K562 (cell line): Measurements from ENCODE around the gene HAUS6. TPM values are rescaled to one million over a fixed set of nuclear protein-coding genes. Genes with fewer than 3 reads are reported as not detected.

Source experiments
- ATAC-seq: fragments of 200-7000 bp; cut with Tn5 transposase; 3 replicates; pipeline ENCODE4 v1.9.1; 2020; ENCODE audit warnings: moderate library complexity
- BruUV-seq: library from RNA; stranded (reverse); fragments of 400-500 nt; replicated peaks from 2 replicates; lab custom pipeline; 2021; lab: Mats Ljungman, UMichigan
- CTCF ChIA-PET: fragments of 300-600 bp; formaldehyde crosslinking; extraction: SDS; loops from one replicate; lab custom pipeline; 2021; ENCODE audit warnings: low intra/inter-chr PET ratio; lab: Yijun Ruan, JAX
- POLR2A ChIA-PET: fragments of 300-600, 350-650 bp; sonication (Branson Sonifier 250); formaldehyde crosslinking; extraction: SDS; loops from one replicate; lab custom pipeline; 2021; ENCODE audit warnings: antibody characterized with exemption, inconsistent platforms; lab: Yijun Ruan, JAX
- DNase-seq, 4 experiments: peaks; one replicate each; pipeline versions ENCODE4 v3.0.0 to v3.0.0-alpha.2; 2011 to 2018; ENCODE audit warnings: low spot score in 3 of 4, mixed read lengths in 3 of 4; ENCODE audit errors: extremely low read depth in 1 of 4
- FAIRE-seq: peaks from 2 replicates; lab custom pipeline; 2011; peaks lifted over from hg19 to GRCh38; lab: Jason Lieb, UNC
- H2AFZ ChIP-seq: 2 replicates; pipeline ENCODE4 v1.6.0; 2011; ENCODE audit warnings: low read depth, low read length, control low read depth, inconsistent platforms
- H3K27ac ChIP-seq: fragments of 200-600 bp; 3 replicates; pipeline ENCODE4 v1.8.0; 2011; ENCODE audit warnings: low read depth, mild to moderate bottlenecking, control low read depth, inconsistent platforms, low read length, moderate library complexity, mixed read lengths; ENCODE audit errors: extremely low read depth
- H3K27me3 ChIP-seq, 2 experiments: fragments of 300-600 bp in 1 of 2; 2 replicates in 1 of 2; 3 replicates in 1 of 2; pipeline versions ENCODE4 v1.6.0 to v1.8.0; 2011; ENCODE audit warnings: inconsistent platforms in 2 of 2, low read length in 2 of 2, mild to moderate bottlenecking in 1 of 2, mixed read lengths in 1 of 2, moderate library complexity in 1 of 2; ENCODE audit not compliant: control insufficient read depth in 2 of 2, insufficient read depth in 2 of 2
- H3K36me3 ChIP-seq: fragments of 300-600 bp; 3 replicates; pipeline ENCODE4 v1.8.0; 2011; ENCODE audit warnings: mild to moderate bottlenecking, low read length, inconsistent platforms; ENCODE audit not compliant: control insufficient read depth, insufficient read depth
- H3K4me1 ChIP-seq, 2 experiments: fragments of 200-600 bp in 1 of 2; replicated peaks in 1 of 2; 2 replicates in 1 of 2; 3 replicates in 1 of 2; pipeline versions ENCODE4 v1.5.1 to v1.8.0; 2011; ENCODE audit warnings: inconsistent platforms in 2 of 2, low read length in 2 of 2, mild to moderate bottlenecking in 1 of 2, mixed read lengths in 1 of 2, moderate library complexity in 1 of 2; ENCODE audit not compliant: control insufficient read depth in 2 of 2, insufficient read depth in 2 of 2
- H3K4me2 ChIP-seq: 2 replicates; pipeline ENCODE4 v1.6.1; 2011; ENCODE audit warnings: low read length, control low read depth, inconsistent platforms, mixed read lengths; ENCODE audit not compliant: insufficient read depth
- H3K4me3 ChIP-seq: fragments of 200-600 bp; sonication (generic), shearing (Covaris generic); 2 replicates; pipeline ENCODE4 v1.5.1; 2016; ENCODE audit warnings: control low read depth, inconsistent platforms
- H3K79me2 ChIP-seq: fragments of 200-600 bp; 3 replicates; pipeline ENCODE4 v1.8.0; 2011; ENCODE audit warnings: low read length, inconsistent platforms; ENCODE audit not compliant: control insufficient read depth, insufficient read depth
- H3K9ac ChIP-seq, 2 experiments: 2 replicates each; pipeline versions ENCODE4 v1.6.0 to v1.6.1; 2011; ENCODE audit warnings: low read depth in 2 of 2, low read length in 2 of 2, control low read depth in 1 of 2, inconsistent platforms in 1 of 2, mild to moderate bottlenecking in 1 of 2, mixed read lengths in 1 of 2; ENCODE audit not compliant: insufficient read depth in 1 of 2
- H3K9me1 ChIP-seq: one replicate; pipeline ENCODE4 v1.6.0; 2011; ENCODE audit warnings: inconsistent platforms, mild to moderate bottlenecking, low read length, moderate library complexity; ENCODE audit not compliant: control insufficient read depth, insufficient read depth
- H3K9me3 ChIP-seq: replicated peaks from 2 replicates; pipeline ENCODE4 v1.5.1; 2011; ENCODE audit warnings: low read depth, low read length, inconsistent platforms; ENCODE audit not compliant: control insufficient read depth, insufficient read depth
- H4K20me1 ChIP-seq: replicated peaks from 2 replicates; pipeline ENCODE4 v1.6.1; 2011; ENCODE audit warnings: low read length, inconsistent platforms, mixed read lengths; ENCODE audit not compliant: control insufficient read depth, insufficient read depth
- CC2D1A ChIP-seq: fragments of 450-650 bp; IDR thresholded peaks from 2 replicates; pipeline ENCODE4 v1.6.1; 2017; ENCODE audit warnings: mild to moderate bottlenecking
- CEBPG ChIP-seq, 3 experiments: fragments of 200-800 bp in 1 of 3; sonication (Bioruptor generic) in 1 of 3; sonication (generic) in 1 of 3; formaldehyde crosslinking in 1 of 3; IDR thresholded peaks in 2 of 3; conservative IDR thresholded peaks in 1 of 3; 2 replicates each; pipeline versions ENCODE4 v1.6.1 to v1.8.0; 2016 to 2022; ENCODE audit warnings: missing compliant biosample characterization in 2 of 3, missing genetic modification characterization in 2 of 3, mild to moderate bottlenecking in 1 of 3, missing genetic modification reagents in 1 of 3
- CEBPZ ChIP-seq: fragments of 150-350 bp; IDR thresholded peaks from 2 replicates; pipeline ENCODE4 v1.6.1; 2014; ENCODE audit warnings: low read depth, mild to moderate bottlenecking, low read length, borderline replicate concordance
- DMBX1 ChIP-seq: fragments of 250-450 bp; sonication (Bioruptor Pico); IDR thresholded peaks from 2 replicates; pipeline ENCODE4 v1.8.0; 2022; ENCODE audit warnings: inconsistent platforms, mild to moderate bottlenecking, moderate library complexity, borderline replicate concordance
- GABPB2 ChIP-seq: fragments of 250-450 bp; sonication (Bioruptor Pico); conservative IDR thresholded peaks from 2 replicates; pipeline ENCODE4 v1.5.1; 2021; ENCODE audit warnings: mild to moderate bottlenecking
- HDGF ChIP-seq: fragments of 450-650 bp; IDR thresholded peaks from 2 replicates; pipeline ENCODE4 v1.6.1; 2016
- ILF3 ChIP-seq: fragments of 450-650 bp; IDR thresholded peaks from 2 replicates; pipeline ENCODE4 v1.6.1; 2018; ENCODE audit warnings: antibody characterized with exemption, mild to moderate bottlenecking, moderate library complexity, borderline replicate concordance
- MBD1 ChIP-seq: fragments of 250-450 bp; sonication (Bioruptor Pico); IDR thresholded peaks from 2 replicates; pipeline ENCODE4 v1.8.0; 2022; ENCODE audit warnings: inconsistent platforms
- MECOM ChIP-seq: fragments of 250-450 bp; sonication (Bioruptor Pico); IDR thresholded peaks from 2 replicates; pipeline ENCODE4 v1.8.0; 2022; ENCODE audit warnings: inconsistent platforms
- MED1 ChIP-seq: sonication (generic); formaldehyde crosslinking; IDR thresholded peaks from 2 replicates; pipeline ENCODE4 v1.8.1; 2023; ENCODE audit warnings: missing genetic modification reagents, borderline replicate concordance
- MYBL2 ChIP-seq, 2 experiments: fragments of 450-650 bp in 1 of 2; sonication (generic) in 1 of 2; formaldehyde crosslinking in 1 of 2; IDR thresholded peaks; 2 replicates each; pipeline versions ENCODE4 v1.6.1 to v1.8.1; 2017 to 2022; ENCODE audit warnings: borderline replicate concordance in 1 of 2, inconsistent platforms in 1 of 2, low read depth in 1 of 2, mild to moderate bottlenecking in 1 of 2, missing genetic modification reagents in 1 of 2, moderate library complexity in 1 of 2
- NELFE ChIP-seq: IDR thresholded peaks from 2 replicates; pipeline ENCODE4 v1.6.1; 2011; ENCODE audit warnings: mild to moderate bottlenecking; ENCODE audit not compliant: insufficient read depth, insufficient read length
- NR4A1 ChIP-seq, 2 experiments: fragments of 250-450 bp in 1 of 2; fragments of 450-650 bp in 1 of 2; sonication (Bioruptor Pico) in 1 of 2; IDR thresholded peaks; 2 replicates each; pipeline versions ENCODE4 v1.4.0 to v1.6.1; 2016 to 2020; ENCODE audit warnings: mild to moderate bottlenecking in 2 of 2, missing compliant biosample characterization in 1 of 2, missing genetic modification characterization in 1 of 2, moderate library complexity in 1 of 2
- PRPF4 ChIP-seq: fragments of 200-400 bp; formaldehyde crosslinking; IDR thresholded peaks from one replicate; pipeline ENCODE4 v1.6.1; 2017; ENCODE audit warnings: low read length, low read depth, mild to moderate bottlenecking; ENCODE audit not compliant: insufficient read depth, poor library complexity, severe bottlenecking
- SAFB ChIP-seq: fragments of 200-400 bp; formaldehyde crosslinking; IDR thresholded peaks from 2 replicates; pipeline ENCODE4 v1.6.1; 2017; ENCODE audit warnings: low read depth, low read length, borderline replicate concordance
- THAP7 ChIP-seq: fragments of 250-450 bp; sonication (Bioruptor Pico); IDR thresholded peaks from 2 replicates; pipeline ENCODE4 v1.5.0; 2021
- ZNF75A ChIP-seq: fragments of 450-650 bp; formaldehyde crosslinking; IDR thresholded peaks from 2 replicates; pipeline ENCODE4 v1.4.0; 2020; ENCODE audit warnings: mild to moderate bottlenecking
- WGBS: fragments of 100-300 bp; shearing (Covaris generic); methylation state at CpG from one replicate; pipeline ENCODE4 v1.1.6; 2016; ENCODE audit warnings: low coverage, mixed read lengths; ENCODE audit not compliant: insufficient coverage; ENCODE audit errors: missing lambda C conversion rate; 5-methylcytosine and 5-hydroxymethylcytosine counted together
- in situ Hi-C: fragments of 300-500 bp; cut with MboI; formaldehyde crosslinking; loops from 4 replicates; pipeline ENCODE4 v1.15.0; 2018; ENCODE audit warnings: inconsistent platforms, mixed read lengths
- intact Hi-C: fragments of 100-400 bp; cut with micrococcal nuclease; formaldehyde crosslinking; loops from 2 replicates; pipeline ENCODE4 v1.14.2; 2022
- polyA plus RNA-seq, 8 experiments: library from polyadenylated mRNA; depleted of rRNA in 4 of 8; stranded (reverse) in 5 of 8; unstranded in 3 of 8; fragments of >200 nt; fragmentation: Nextera tagmentation in 2 of 8; fragmentation: Illumina TruSeq in 1 of 8; extraction: Ambion mirVana in 2 of 8; extraction: Trizol in 1 of 8; gene quantifications; 2 replicates each; pipeline versions ENCODE4 v1.2.1 to v1.2.3, GENCODE V29; 2011 to 2014; ENCODE audit warnings: inconsistent platforms in 1 of 8, missing spikeins in 1 of 8
- total RNA-seq, 7 experiments: library from RNA; depleted of rRNA in 6 of 7; stranded (reverse); fragments of >200 nt in 6 of 7; fragmentation: Illumina TruSeq in 2 of 7; extraction: Trizol in 2 of 7; gene quantifications; 2 replicates each; pipeline versions ENCODE4 v1.2.1 to v1.2.3, GENCODE V29; 2011 to 2021; ENCODE audit warnings: low replicate concordance in 1 of 7

The HAUS6 gene
- total and polyA plus RNA-seq, 9 of the 15 experiments (the other 6 are each of a cell fraction or from before 2014, with no cell fraction given), result 10.2 to 31.7 (median 23.1) TPM

- Histone ChIP-seq H3K36me3 (no peaks in the 10 kb centered on the region), H3K79me2 (no peaks in the 10 kb centered on the region), H3K4me1 (peaks cover 3 to 5% of the 10 kb centered on the region in 2 experiments; a peak in 3 of 5 replicates), H3K9me1 (no peaks in the 10 kb centered on the region), H3K4me2 (no peak overlapping the region), H2AFZ (0 out of 2 replicates have a peak overlapping the region, but pooled peaks have one; percentile 12), H3K27me3 (no peaks in the 10 kb centered on the region), H3K9ac (no peak overlapping the region), H4K20me1 (no peaks in the 10 kb centered on the region), H3K4me3 (no peak overlapping the region), H3K9me3 (no peaks in the 10 kb centered on the region), H3K27ac (no peak overlapping the region)
- POLR2A ChIA-PET, result no interaction called here
- peak; percentile 29 for FAIRE-seq
- TF ChIP-seq ILF3 (no peak), MYBL2 (IDR thresholded peaks at IDR 0.05; ENCODE audit: low read depth) (no peak), MYBL2 (CRISPR knock-in tag; IDR thresholded peaks at IDR 0.05; ENCODE audit: borderline replicate concordance) (no peak), ZNF75A (CRISPR knock-in tag) (no peak), CC2D1A (no peak), CEBPZ (no peak), HDGF (no peak), NR4A1 (CRISPR knock-in tag; IDR thresholded peaks at IDR 0.05) (no peak), NR4A1 (tag; IDR thresholded peaks at IDR 0.05) (no peak), MECOM (CRISPR knock-in tag) (no peak), PRPF4 (no peak), MED1 (no peak), THAP7 (CRISPR knock-in tag) (no peak), GABPB2 (no peak), CEBPG (CRISPR knock-in tag; IDR thresholded peaks at IDR 0.05) (no peak), CEBPG (tag; conservative IDR thresholded peaks at IDR 0.05 in 1 of 2, IDR thresholded peaks at IDR 0.05 in 1 of 2) (no peak), NELFE (no peak), MBD1 (CRISPR knock-in tag) (no peak), DMBX1 (CRISPR knock-in tag) (no peak), SAFB (no peak)
- ATAC-seq, result no peak
- no TSS peak for BruUV-seq
- 44% methylated on average over 2 of the region's 3 CpGs for WGBS
- in situ Hi-C loops, result no loop called here
- intact Hi-C loops, result no loop called here
- DNase-seq, result no peak
- CTCF ChIA-PET, result no interaction called here
Observed at GRCh38 chr9:19149230-19149629, 46.5 kb upstream of the HAUS6 start.
